SHP77 treated with DMSO at 0.1 percent for 48 hours (cell line): ENCODE data around the gene BAIAP2L2.
"Not testable (repeated sequence)": the region's sequence is repeated elsewhere in the genome, so short reads cannot be mapped to it uniquely, and the experiment has no call there.

Experiments
- DNase-seq: peaks from one replicate; lab custom pipeline; 2025; lab: John Stamatoyannopoulos, UW

Gene BAIAP2L2

GRCh38 chr22:38080850-38081635 lies 29.4 kb downstream of the BAIAP2L2 start:
- DNase-seq = no peak

GRCh38 chr22:38080474-38080849 lies 30.0 kb downstream of the BAIAP2L2 start:
- no peak for DNase-seq

- no peak for DNase-seq
Measured at GRCh38 chr22:38079804-38080203, 30.7 kb downstream of the BAIAP2L2 start.

- not testable (repeated sequence) for DNase-seq
Measured at GRCh38 chr22:38079208-38079607, 31.3 kb downstream of the BAIAP2L2 start.

- DNase-seq = no peak
Measured at GRCh38 chr22:38078046-38078840, 32.2 kb downstream of the BAIAP2L2 start.

DNA sequence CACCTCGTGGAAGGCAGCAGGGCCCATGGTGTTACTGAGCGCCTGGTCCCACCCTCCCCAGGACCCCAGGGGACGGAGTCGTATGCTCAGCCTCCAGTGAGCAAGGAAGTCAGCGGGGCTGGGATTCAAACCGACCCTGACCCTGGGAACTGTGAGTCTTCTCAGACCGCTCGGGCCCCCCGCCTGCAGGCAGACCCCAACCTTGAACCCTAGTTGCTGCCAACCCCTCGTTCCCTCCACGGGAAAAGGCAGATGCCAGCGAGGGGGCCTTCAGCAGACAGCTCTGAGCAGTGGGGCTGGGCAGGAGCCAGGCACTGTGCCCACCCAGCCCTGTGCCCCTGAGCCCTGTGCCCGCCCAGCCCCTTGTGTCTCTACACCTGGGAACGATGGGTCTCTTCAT lies 32.9 kb downstream of the BAIAP2L2 start:
- DNase-seq = no peak

DNA sequence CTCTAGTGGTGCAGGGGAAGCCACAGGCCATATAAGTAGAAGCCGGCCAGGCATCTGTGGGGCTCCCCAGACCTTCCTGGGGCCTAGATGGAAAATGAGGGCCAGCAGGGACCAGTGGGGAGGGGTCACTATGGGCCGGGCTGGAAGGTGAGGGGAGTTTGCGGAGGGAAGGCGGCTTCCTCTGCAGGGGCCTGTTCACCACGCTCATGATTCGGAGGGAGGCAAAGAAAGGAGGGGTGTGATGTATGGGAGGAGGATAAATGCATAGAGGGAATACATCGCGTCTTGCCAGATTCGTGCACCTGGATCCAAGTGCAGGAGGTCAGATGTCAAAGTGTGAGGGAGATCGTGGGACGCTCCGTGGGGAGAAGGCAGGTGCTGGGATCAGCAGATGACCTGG lies 33.4 kb downstream of the BAIAP2L2 start:
- DNase-seq = no peak

- DNase-seq = no peak
Measured at GRCh38 chr22:38075961-38076360, 34.5 kb downstream of the BAIAP2L2 start.

DNA sequence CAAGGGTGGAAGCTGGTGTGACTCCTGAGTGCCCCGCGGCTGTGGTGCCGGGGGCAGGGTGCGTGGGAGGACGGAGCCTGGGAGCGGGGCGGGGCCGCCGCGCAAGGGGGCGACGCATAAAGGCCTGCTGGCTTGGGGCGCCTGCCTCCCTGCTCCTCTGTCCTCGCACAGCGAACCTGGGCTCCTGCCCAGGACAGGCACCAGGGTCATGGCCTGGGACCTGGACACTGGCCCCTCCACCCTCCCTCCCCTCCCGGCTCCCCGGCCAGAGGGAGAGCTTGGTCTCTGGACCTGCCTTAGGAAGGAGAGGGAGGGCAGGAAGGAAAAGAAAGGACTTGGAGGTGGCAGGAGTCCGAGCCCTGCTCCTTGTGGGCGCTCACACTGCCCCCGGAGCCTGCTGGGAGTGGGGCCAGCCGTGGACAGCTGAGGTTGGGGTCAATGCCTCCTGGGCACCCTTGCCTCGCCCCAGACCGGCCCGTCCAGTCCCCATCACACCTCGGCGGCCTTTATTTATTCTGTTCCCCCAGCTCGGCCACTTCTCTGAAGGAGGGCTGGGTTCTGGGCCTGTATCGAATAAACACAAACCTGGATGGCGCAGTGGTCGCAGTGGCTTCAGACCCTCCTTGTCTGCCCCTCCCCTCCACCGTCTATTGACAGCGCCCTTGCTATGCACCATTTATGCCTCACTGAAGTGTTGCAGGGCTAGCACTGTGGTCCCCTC lies 35.2 kb downstream of the BAIAP2L2 start:
- DNase-seq = no peak

GRCh38 chr22:38074181-38075104 lies 36.0 kb downstream of the BAIAP2L2 start:
- DNase-seq = no peak

GRCh38 chr22:38073150-38074130 lies 37.0 kb downstream of the BAIAP2L2 start:
- no peak for DNase-seq

DNA sequence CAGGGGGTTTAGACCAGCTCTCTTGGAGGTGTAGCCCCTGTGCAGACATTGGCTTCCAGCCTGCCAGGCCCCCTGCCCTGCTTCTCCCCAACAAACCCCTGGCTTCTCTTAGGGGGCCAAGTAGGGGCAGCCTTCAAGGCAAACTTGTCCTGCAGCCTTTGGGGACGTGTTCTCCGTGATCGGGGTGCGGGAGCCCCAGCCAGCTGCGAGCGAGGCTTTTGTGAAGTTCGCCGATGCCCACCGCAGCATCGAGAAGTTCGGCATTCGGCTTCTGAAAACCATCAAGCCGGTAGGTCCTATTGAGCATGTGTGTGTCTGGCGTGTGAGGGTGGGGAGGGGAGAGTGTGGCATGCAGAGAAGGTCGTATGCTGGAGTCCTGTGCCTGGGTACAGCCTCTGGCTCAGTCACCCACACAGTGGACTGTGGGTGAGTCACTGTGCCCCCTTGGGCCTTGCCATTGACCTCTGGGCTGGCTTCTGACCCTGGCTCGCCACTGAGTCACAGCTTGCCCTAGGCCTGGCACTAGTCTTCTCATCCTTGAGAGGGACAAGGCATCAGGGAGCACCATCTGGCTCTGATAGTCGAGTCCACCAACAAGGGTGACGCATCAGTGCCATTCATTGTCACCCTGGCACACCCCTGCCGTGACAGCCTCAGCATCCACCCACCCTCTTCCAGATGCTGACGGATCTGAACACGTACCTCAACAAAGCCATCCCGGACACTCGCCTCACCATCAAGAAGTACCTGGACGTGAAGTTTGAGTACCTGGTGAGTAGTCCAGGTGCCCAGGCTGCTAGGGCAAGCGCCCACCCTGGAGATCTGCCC lies 37.9 kb downstream of the BAIAP2L2 start:
- no peak for DNase-seq

DNA sequence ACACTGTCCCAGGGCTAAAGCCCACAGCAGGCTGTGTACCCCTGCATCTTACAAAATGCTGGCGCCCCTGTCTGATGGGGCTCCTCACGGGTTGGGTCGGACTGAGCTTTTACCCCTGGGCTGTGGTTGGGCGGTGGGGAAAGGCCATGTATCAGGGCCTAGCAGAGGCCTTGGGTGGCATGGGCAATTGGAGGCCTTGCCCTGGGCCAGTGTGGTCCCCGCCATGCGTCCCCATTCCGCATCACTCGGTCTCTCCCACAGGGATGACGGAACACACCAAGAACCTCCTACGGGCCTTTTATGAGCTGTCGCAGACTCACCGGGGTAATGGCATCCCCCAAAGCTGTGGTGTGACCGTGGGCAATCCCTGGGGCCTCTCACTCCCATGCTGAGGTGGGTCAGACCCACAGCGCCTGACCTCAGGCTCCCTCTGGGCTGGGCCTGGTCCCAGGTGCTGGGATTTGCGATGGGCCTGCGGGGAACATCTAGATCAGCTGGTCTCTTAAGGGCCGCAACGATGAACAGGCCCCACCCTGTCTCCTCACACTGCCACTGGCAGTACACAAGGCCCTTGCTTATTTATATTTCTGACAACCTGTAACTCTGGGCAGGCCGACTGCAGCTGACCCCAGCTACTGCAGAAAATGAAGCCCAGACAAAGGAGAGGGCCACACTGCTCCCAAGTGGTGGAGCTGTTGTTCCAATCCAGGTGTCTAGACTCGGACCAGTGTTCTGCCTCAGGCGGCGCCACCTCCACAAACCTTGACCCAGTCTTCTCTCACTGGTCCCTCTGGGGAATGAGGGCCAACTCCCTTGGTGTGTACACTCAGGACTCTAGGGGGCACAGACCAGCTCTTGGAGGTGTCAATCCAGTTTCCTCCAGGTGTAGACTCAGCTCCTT lies 38.8 kb downstream of the BAIAP2L2 start:
- no peak for DNase-seq

GRCh38 chr22:38070250-38070921 lies 40.1 kb downstream of the BAIAP2L2 start:
- no peak for DNase-seq

- DNase-seq = no peak
Measured at GRCh38 chr22:38069372-38070249, 40.9 kb downstream of the BAIAP2L2 start.

DNA sequence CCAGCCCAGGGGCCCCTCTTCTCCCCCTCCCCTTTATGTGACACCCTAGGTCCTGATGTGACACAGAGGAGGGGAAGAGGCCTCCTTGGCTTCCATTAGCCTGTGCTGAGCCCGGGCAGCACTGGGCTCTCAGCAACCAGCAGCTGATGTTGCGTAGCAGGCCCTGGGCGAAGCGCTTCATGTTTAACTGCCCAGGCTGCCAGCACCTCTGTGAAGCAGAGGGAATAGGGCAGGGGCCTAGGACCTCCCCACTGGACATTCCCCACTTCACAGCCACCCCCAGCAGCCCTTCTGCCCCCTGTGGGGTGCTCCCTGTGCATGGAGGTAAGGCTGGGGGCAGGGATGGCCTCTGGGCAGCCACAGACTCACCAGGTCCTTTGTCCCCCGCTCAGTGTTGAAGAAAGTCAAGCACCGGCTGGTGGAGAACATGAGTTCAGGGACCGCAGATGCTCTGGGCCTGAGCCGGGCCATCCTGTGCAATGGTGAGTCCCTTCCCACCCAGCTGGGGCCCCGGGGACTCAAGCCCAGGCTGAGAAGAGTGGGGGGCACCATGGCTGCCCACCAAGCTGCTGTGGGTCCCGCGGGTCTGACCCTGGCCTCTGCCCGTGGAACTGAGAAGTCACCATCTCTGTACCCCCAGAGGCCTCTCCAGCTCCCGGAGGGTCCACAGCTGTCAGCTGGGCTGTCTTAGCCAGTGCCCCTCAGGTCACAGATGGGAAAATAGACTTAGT lies 41.7 kb downstream of the BAIAP2L2 start:
- DNase-seq = no peak
